ENCODE data around the gene FICD.
A peak's percentile ranks its signal among the peaks of the same experiment; 100 is the strongest.

FICD gene

GRCh38 chr12:108495054-108495453 lies 20.0 kb upstream of the FICD start:
- Histone ChIP-seq H3K4ac (ENCODE audit: low read depth, low read length) (no peak overlapping the region), H3K9me3 (ENCODE audit: insufficient read depth, low read depth, low read length) (no peaks in the 10 kb centered on the region), H3K23ac (ENCODE audit: low read length) (no peak overlapping the region), H3K4me1 (ENCODE audit: control insufficient read depth in 1 of 2, insufficient read depth in 2 of 2, low read length in 2 of 2) (no peaks in the 10 kb centered on the region), H2BK120ac (ENCODE audit: insufficient read depth, low read length, poor library complexity) (no peak overlapping the region), H3K9ac (ENCODE audit: low read length) (no peak overlapping the region), H3K4me2 (ENCODE audit: low read length) (no peak overlapping the region), H4K12ac (ENCODE audit: low read depth, low read length) (no peak overlapping the region), H3K79me2 (ENCODE audit: control insufficient read depth, insufficient read depth, low read length, poor library complexity) (no peaks in the 10 kb centered on the region), H2BK5ac (ENCODE audit: low read depth, low read length, poor library complexity) (no peak overlapping the region), H2AK5ac (ENCODE audit: low read length) (no peak overlapping the region), H3K79me1 (ENCODE audit: low read length) (no peaks in the 10 kb centered on the region), H3K27ac (ENCODE audit: low read depth, low read length) (no peak overlapping the region), H3K4me3 (ENCODE audit: low read depth, low read length) (no peak overlapping the region), H2AFZ (ENCODE audit: insufficient read depth, low read length, poor library complexity) (no peak overlapping the region), H4K91ac (ENCODE audit: low read depth, low read length) (no peak overlapping the region), H3K14ac (ENCODE audit: low read length) (no peak overlapping the region), H3K36me3 (ENCODE audit: control insufficient read depth in 1 of 2, insufficient read depth in 2 of 2, low read length in 2 of 2) (no peaks in the 10 kb centered on the region), H3K27me3 (ENCODE audit: insufficient read depth, low read length) (peaks cover 2% of the 10 kb centered on the region), H3K18ac (ENCODE audit: low read length) (no peak overlapping the region), H2BK12ac (ENCODE audit: low read length) (no peak overlapping the region), H4K8ac (ENCODE audit: low read depth, low read length) (no peak overlapping the region)
- peak; percentile 22 to 43 for DNase-seq
- no CpG with 5 or more reads among the region's 1 CpG for WGBS (ENCODE audit: extremely low coverage, insufficient coverage, insufficient read length)

- Histone ChIP-seq H3K4me3 (ENCODE audit: low read depth, low read length) (no peak overlapping the region), H2AFZ (ENCODE audit: insufficient read depth, low read length, poor library complexity) (no peak overlapping the region), H2BK5ac (ENCODE audit: low read depth, low read length, poor library complexity) (no peak overlapping the region), H3K27me3 (ENCODE audit: insufficient read depth, low read length) (peaks cover 2% of the 10 kb centered on the region), H4K12ac (ENCODE audit: low read depth, low read length) (no peak overlapping the region), H2BK120ac (ENCODE audit: insufficient read depth, low read length, poor library complexity) (no peak overlapping the region), H3K18ac (ENCODE audit: low read length) (no peak overlapping the region), H4K91ac (ENCODE audit: low read depth, low read length) (no peak overlapping the region), H3K23ac (ENCODE audit: low read length) (no peak overlapping the region), H3K79me2 (ENCODE audit: control insufficient read depth, insufficient read depth, low read length, poor library complexity) (no peaks in the 10 kb centered on the region), H2BK12ac (ENCODE audit: low read length) (no peak overlapping the region), H3K36me3 (ENCODE audit: control insufficient read depth in 1 of 2, insufficient read depth in 2 of 2, low read length in 2 of 2) (no peaks in the 10 kb centered on the region), H3K27ac (ENCODE audit: low read depth, low read length) (no peak overlapping the region), H3K79me1 (ENCODE audit: low read length) (no peaks in the 10 kb centered on the region), H3K9ac (ENCODE audit: low read length) (no peak overlapping the region), H3K4me1 (ENCODE audit: control insufficient read depth in 1 of 2, insufficient read depth in 2 of 2, low read length in 2 of 2) (no peaks in the 10 kb centered on the region), H3K9me3 (ENCODE audit: insufficient read depth, low read depth, low read length) (no peaks in the 10 kb centered on the region), H2AK5ac (ENCODE audit: low read length) (no peak overlapping the region), H3K4ac (ENCODE audit: low read depth, low read length) (no peak overlapping the region), H3K4me2 (ENCODE audit: low read length) (no peak overlapping the region), H3K14ac (ENCODE audit: low read length) (no peak overlapping the region), H4K8ac (ENCODE audit: low read depth, low read length) (no peak overlapping the region)
- no CpG with 5 or more reads among the region's 11 CpGs for WGBS (ENCODE audit: extremely low coverage, insufficient coverage, insufficient read length)
- DNase-seq = no peak
These were observed 19.1 kb upstream of the FICD start for GRCh38 chr12:108495823-108496579.

- Histone ChIP-seq H3K9ac (ENCODE audit: low read length) (no peak overlapping the region), H2BK120ac (ENCODE audit: insufficient read depth, low read length, poor library complexity) (no peak overlapping the region), H3K23ac (ENCODE audit: low read length) (no peak overlapping the region), H3K36me3 (ENCODE audit: control insufficient read depth in 1 of 2, insufficient read depth in 2 of 2, low read length in 2 of 2) (no peaks in the 10 kb centered on the region), H3K9me3 (ENCODE audit: insufficient read depth, low read depth, low read length) (no peaks in the 10 kb centered on the region), H3K4me1 (ENCODE audit: control insufficient read depth in 1 of 2, insufficient read depth in 2 of 2, low read length in 2 of 2) (no peaks in the 10 kb centered on the region), H3K79me1 (ENCODE audit: low read length) (no peaks in the 10 kb centered on the region), H3K18ac (ENCODE audit: low read length) (no peak overlapping the region), H3K79me2 (ENCODE audit: control insufficient read depth, insufficient read depth, low read length, poor library complexity) (no peaks in the 10 kb centered on the region), H2AFZ (ENCODE audit: insufficient read depth, low read length, poor library complexity) (no peak overlapping the region), H4K12ac (ENCODE audit: low read depth, low read length) (no peak overlapping the region), H2BK5ac (ENCODE audit: low read depth, low read length, poor library complexity) (no peak overlapping the region), H3K27ac (ENCODE audit: low read depth, low read length) (no peak overlapping the region), H3K4me2 (ENCODE audit: low read length) (no peak overlapping the region), H3K4me3 (ENCODE audit: low read depth, low read length) (no peak overlapping the region), H3K4ac (ENCODE audit: low read depth, low read length) (no peak overlapping the region), H2BK12ac (ENCODE audit: low read length) (no peak overlapping the region), H2AK5ac (ENCODE audit: low read length) (no peak overlapping the region), H4K8ac (ENCODE audit: low read depth, low read length) (no peak overlapping the region), H4K91ac (ENCODE audit: low read depth, low read length) (no peak overlapping the region), H3K27me3 (ENCODE audit: insufficient read depth, low read length) (peaks cover 2% of the 10 kb centered on the region), H3K14ac (ENCODE audit: low read length) (no peak overlapping the region)
- WGBS (ENCODE audit: extremely low coverage, insufficient coverage, insufficient read length) = no CpG with 5 or more reads among the region's 11 CpGs
- peak; percentile 33 to 58 for DNase-seq
These were observed 16.9 kb upstream of the FICD start for GRCh38 chr12:108498136-108498535.

- Histone ChIP-seq H4K8ac (ENCODE audit: low read depth, low read length) (no peak overlapping the region), H3K9ac (ENCODE audit: low read length) (no peak overlapping the region), H3K14ac (ENCODE audit: low read length) (no peak overlapping the region), H2BK5ac (ENCODE audit: low read depth, low read length, poor library complexity) (no peak overlapping the region), H2BK120ac (ENCODE audit: insufficient read depth, low read length, poor library complexity) (no peak overlapping the region), H3K27me3 (ENCODE audit: insufficient read depth, low read length) (no peaks in the 10 kb centered on the region), H3K23ac (ENCODE audit: low read length) (no peak overlapping the region), H3K79me2 (ENCODE audit: control insufficient read depth, insufficient read depth, low read length, poor library complexity) (no peaks in the 10 kb centered on the region), H3K27ac (ENCODE audit: low read depth, low read length) (no peak overlapping the region), H2BK12ac (ENCODE audit: low read length) (no peak overlapping the region), H3K4ac (ENCODE audit: low read depth, low read length) (no peak overlapping the region), H3K36me3 (ENCODE audit: control insufficient read depth in 1 of 2, insufficient read depth in 2 of 2, low read length in 2 of 2) (no peaks in the 10 kb centered on the region), H3K4me2 (ENCODE audit: low read length) (no peak overlapping the region), H3K79me1 (ENCODE audit: low read length) (no peaks in the 10 kb centered on the region), H2AK5ac (ENCODE audit: low read length) (no peak overlapping the region), H3K18ac (ENCODE audit: low read length) (no peak overlapping the region), H4K91ac (ENCODE audit: low read depth, low read length) (no peak overlapping the region), H4K12ac (ENCODE audit: low read depth, low read length) (no peak overlapping the region), H2AFZ (ENCODE audit: insufficient read depth, low read length, poor library complexity) (no peak overlapping the region), H3K4me1 (ENCODE audit: control insufficient read depth in 1 of 2, insufficient read depth in 2 of 2, low read length in 2 of 2) (no peaks in the 10 kb centered on the region), H3K4me3 (ENCODE audit: low read depth, low read length) (no peak overlapping the region), H3K9me3 (ENCODE audit: insufficient read depth, low read depth, low read length) (no peaks in the 10 kb centered on the region)
- DNase-seq = no peak
- WGBS (ENCODE audit: extremely low coverage, insufficient coverage, insufficient read length) = no CpG with 5 or more reads among the region's 2 CpGs
These were observed 12.2 kb upstream of the FICD start for GRCh38 chr12:108502922-108503321.
